CD14-positive monocyte (primary cell): Measurements from ENCODE around the gene RAB31. TPM values are rescaled to one million over a fixed set of nuclear protein-coding genes. Genes with fewer than 3 reads are reported as not detected.
A peak's percentile ranks its signal among the peaks of the same experiment; 100 is the strongest.

Experiments
- DNase-seq, 3 donors: peaks; one replicate each; pipeline ENCODE4 v3.0.0-alpha.2; 2011 to 2022
- H2AFZ ChIP-seq: 2 replicates; pipeline ENCODE4 v1.6.0; 2012; ENCODE audit warnings: mild to moderate bottlenecking, low read depth, low read length, inconsistent platforms; ENCODE audit not compliant: insufficient read depth, poor library complexity, severe bottlenecking
- H3K27ac ChIP-seq, 2 donors: 1 replicate in 1 of 2; 2 replicates in 1 of 2; pipeline ENCODE4 v1.5.1; 2012 to 2013; ENCODE audit warnings: low read length in 2 of 2, control low read depth in 1 of 2, inconsistent platforms in 1 of 2, low read depth in 1 of 2, mild to moderate bottlenecking in 1 of 2
- H3K27me3 ChIP-seq, 2 donors: one replicate each; pipeline versions ENCODE4 v1.6.0 to v1.6.1; 2011 to 2013; ENCODE audit warnings: low read length in 2 of 2; ENCODE audit not compliant: control insufficient read depth in 2 of 2, insufficient read depth in 2 of 2
- H3K36me3 ChIP-seq, 2 donors: replicated peaks in 1 of 2; 1 replicate in 1 of 2; 2 replicates in 1 of 2; pipeline versions ENCODE4 v1.5.1 to v1.6.1; 2012 to 2013; ENCODE audit warnings: low read length in 2 of 2, control low read depth in 1 of 2, inconsistent platforms in 1 of 2, mild to moderate bottlenecking in 1 of 2; ENCODE audit not compliant: insufficient read depth in 2 of 2, control insufficient read depth in 1 of 2
- H3K4me1 ChIP-seq, 2 donors: 1 replicate in 1 of 2; 2 replicates in 1 of 2; pipeline versions ENCODE4 v1.5.1 to v1.6.1; 2012 to 2013; ENCODE audit warnings: low read length in 2 of 2, control low read depth in 1 of 2, inconsistent platforms in 1 of 2, mild to moderate bottlenecking in 1 of 2, moderate library complexity in 1 of 2; ENCODE audit not compliant: insufficient read depth in 2 of 2, control insufficient read depth in 1 of 2
- H3K4me2 ChIP-seq: replicated peaks from 2 replicates; pipeline ENCODE3; 2012; ENCODE audit warnings: low read length, moderate library complexity, mild to moderate bottlenecking; ENCODE audit not compliant: poor library complexity, severe bottlenecking; ENCODE audit errors: extremely low read depth
- H3K4me3 ChIP-seq, 3 experiments: fragments of 200-600 bp in 1 of 3; sonication (generic) in 1 of 3; replicated peaks in 1 of 3; 1 replicate in 2 of 3; 2 replicates in 1 of 3; pipeline ENCODE4 v1.5.1; 2011 to 2013; ENCODE audit warnings: low read length in 3 of 3, mild to moderate bottlenecking in 3 of 3, control low read depth in 2 of 3, low read depth in 2 of 3, inconsistent platforms in 1 of 3, moderate library complexity in 1 of 3
- H3K79me2 ChIP-seq: 2 replicates; pipeline ENCODE4 v1.6.0; 2012; ENCODE audit warnings: mild to moderate bottlenecking, control low read depth, inconsistent platforms, low read length, moderate library complexity; ENCODE audit not compliant: insufficient read depth
- H3K9ac ChIP-seq: 2 replicates; pipeline ENCODE4 v1.6.0; 2017; ENCODE audit warnings: low read length, mild to moderate bottlenecking; ENCODE audit not compliant: insufficient read depth, poor library complexity, severe bottlenecking
- H3K9me3 ChIP-seq, 2 donors: replicated peaks in 1 of 2; 1 replicate in 1 of 2; 2 replicates in 1 of 2; pipeline versions ENCODE4 v1.5.1 to v1.6.1; 2012 to 2013; ENCODE audit warnings: low read length in 2 of 2, control low read depth in 1 of 2; ENCODE audit not compliant: control insufficient read depth in 1 of 2, insufficient read depth in 1 of 2
- H4K20me1 ChIP-seq: 2 replicates; pipeline ENCODE4 v1.6.0; 2012; ENCODE audit warnings: mild to moderate bottlenecking, low read length, control low read depth, moderate library complexity; ENCODE audit not compliant: insufficient read depth
- H3K27ac Mint-ChIP-seq, 7 donors: one replicate each; pipeline ENCODE4 v1.8.0; 2020; ENCODE audit warnings: mild to moderate bottlenecking in 7 of 7, mixed read lengths in 7 of 7, moderate library complexity in 6 of 7, inconsistent platforms in 2 of 7
- H3K27me3 Mint-ChIP-seq, 3 donors: one replicate each; pipeline ENCODE4 v1.8.0; 2021 to 2022; ENCODE audit warnings: low read depth in 3 of 3, mild to moderate bottlenecking in 3 of 3, mixed read lengths in 3 of 3, moderate library complexity in 3 of 3, inconsistent platforms in 1 of 3
- H3K36me3 Mint-ChIP-seq, 2 donors: one replicate each; pipeline ENCODE4 v1.8.0; 2020; ENCODE audit warnings: mixed read lengths in 2 of 2, inconsistent platforms in 1 of 2, mild to moderate bottlenecking in 1 of 2
- H3K4me1 Mint-ChIP-seq: one replicate; pipeline ENCODE4 v1.8.0; 2020; ENCODE audit warnings: mild to moderate bottlenecking, mixed read lengths
- H3K4me3 Mint-ChIP-seq, 2 donors: one replicate each; pipeline ENCODE4 v1.8.0; 2020; ENCODE audit warnings: mild to moderate bottlenecking in 2 of 2, mixed read lengths in 2 of 2, moderate library complexity in 1 of 2
- H3K9me3 Mint-ChIP-seq, 7 donors: one replicate each; pipeline ENCODE4 v1.8.0; 2020 to 2022; ENCODE audit warnings: mixed read lengths in 7 of 7, mild to moderate bottlenecking in 6 of 7, moderate library complexity in 6 of 7, inconsistent platforms in 2 of 7
- CTCF ChIP-seq: fragments of 200-600 bp; IDR thresholded peaks from one replicate; pipeline ENCODE4 v1.8.0; 2022; ENCODE audit warnings: antibody characterized with exemption, mild to moderate bottlenecking
- WGBS: methylation state at CpG from one replicate; pipeline ENCODE4 v1.1.5; 2013; ENCODE audit warnings: missing lambda C conversion rate; ENCODE audit not compliant: insufficient coverage; 5-methylcytosine and 5-hydroxymethylcytosine counted together
- intact Hi-C, 2 donors: fragments of 100-400 bp; cut with micrococcal nuclease; formaldehyde crosslinking; loops; one replicate each; pipeline versions ENCODE4 v1.15.0 to v1.15.1; 2023
- polyA plus RNA-seq, 3 donors: library from polyadenylated mRNA; depleted of rRNA in 1 of 3; unstranded in 2 of 3; stranded (reverse) in 1 of 3; fragments of 300-500 nt in 2 of 3; fragments of >200 nt in 1 of 3; fragmentation: Illumina TruSeq in 2 of 3; gene quantifications; 1 replicate in 2 of 3; 2 replicates in 1 of 3; pipeline ENCODE4 v1.2.3, GENCODE V29; 2012 to 2021

The RAB31 gene
- polyA plus RNA-seq, 3 donors: 106 to 367 (median 348) TPM

- no peak overlapping the region for H3K9ac ChIP-seq
These were observed 198.4 kb downstream of the RAB31 start for GRCh38 chr18:9906481-9906880.

GRCh38 chr18:9907867-9908266, 199.8 kb downstream of the RAB31 start:
- WGBS: no CpG with 5 or more reads among the region's 4 CpGs
- no peaks in the 10 kb centered on the region for H3K36me3 Mint-ChIP-seq

More at GRCh38 chr18:9906481-9906880, 198.4 kb downstream of the RAB31 start:
- Mint-ChIP-seq H3K9me3 (no peaks in the 10 kb centered on the region), H3K4me1 (peaks cover 26% of the 10 kb centered on the region), H3K4me3 (no peak overlapping the region), H3K27me3 (peaks cover 0 to 3% (median 0%) of the 10 kb centered on the region in 3 donors), H3K36me3 (no peaks in the 10 kb centered on the region), H3K27ac (no peak overlapping the region)
- no peaks in the 10 kb centered on the region for H3K9me3 ChIP-seq
- no peaks in the 10 kb centered on the region for H4K20me1 ChIP-seq
- H3K27me3 ChIP-seq: no peaks in the 10 kb centered on the region
- H3K27ac ChIP-seq: no peak overlapping the region
- no peak overlapping the region for H2AFZ ChIP-seq
- peak overlapping the region; percentile 11 for H3K4me2 ChIP-seq
- no peaks in the 10 kb centered on the region for H3K36me3 ChIP-seq
- WGBS: no CpG with 5 or more reads among the region's 3 CpGs
- TF ChIP-seq CTCF: no peak
- H3K79me2 ChIP-seq: no peaks in the 10 kb centered on the region
- no peak for DNase-seq
- intact Hi-C loops: loop anchor here (5.0 to 10.0 kb wide), 2 partner anchors 34 to 52 kb away; no protein-coding TSS in a partner anchor
- H3K4me1 ChIP-seq: peaks cover 16 to 17% of the 10 kb centered on the region in 2 donors
- no peak overlapping the region for H3K4me3 ChIP-seq

More at GRCh38 chr18:9907867-9908266, 199.8 kb downstream of the RAB31 start:
- no peak overlapping the region for H3K4me3 Mint-ChIP-seq
- no peak for TF ChIP-seq CTCF
- H3K9me3 ChIP-seq: peaks cover 0 to 4% of the 10 kb centered on the region in 2 donors
- H3K27ac Mint-ChIP-seq: no peak overlapping the region
- no peak for DNase-seq
- H2AFZ ChIP-seq: no peak overlapping the region
- H4K20me1 ChIP-seq: no peaks in the 10 kb centered on the region
- intact Hi-C loops: loop anchor here (5.0 to 10.0 kb wide), 2 partner anchors 36 to 53 kb away; no protein-coding TSS in a partner anchor
- no peaks in the 10 kb centered on the region for H3K27me3 ChIP-seq
- no peaks in the 10 kb centered on the region for H3K79me2 ChIP-seq
- no peak overlapping the region for H3K27ac ChIP-seq
- no peak overlapping the region for H3K9ac ChIP-seq
- H3K4me1 Mint-ChIP-seq: peaks cover 30% of the 10 kb centered on the region
- H3K4me1 ChIP-seq: peaks cover 17 to 21% of the 10 kb centered on the region in 2 donors
- H3K36me3 ChIP-seq: no peaks in the 10 kb centered on the region
- peaks cover 0 to 6% (median 0%) of the 10 kb centered on the region in 7 donors for H3K9me3 Mint-ChIP-seq
- peaks cover 0 to 3% (median 0%) of the 10 kb centered on the region in 3 donors for H3K27me3 Mint-ChIP-seq
- H3K4me2 ChIP-seq: no peak overlapping the region
- no peak overlapping the region for H3K4me3 ChIP-seq
